ENCODE data around the gene ITFG2.
"Not testable (repeated sequence)": the region's sequence is repeated elsewhere in the genome, so short reads cannot be mapped to it uniquely, and the experiment has no call there.

ITFG2 gene

GRCh38 chr12:2812290-2813213, at the start of gene ITFG2:
Gene ITFG2, plus strand, starts transcription at chr12:2812668. Its CDS starts 93 bp downstream, at chr12:2812761.
- DNase-seq, result peak; percentile 99

GRCh38 chr12:2764398-2764797, 48.1 kb upstream of the ITFG2 start:
- DNase-seq, result no peak

GRCh38 chr12:2765052-2765451, 47.4 kb upstream of the ITFG2 start:
- no peak for DNase-seq

GRCh38 chr12:2765608-2766007, 46.9 kb upstream of the ITFG2 start:
- no peak for DNase-seq

GRCh38 chr12:2768224-2768961, 44.1 kb upstream of the ITFG2 start:
- no peak for DNase-seq

GRCh38 chr12:2769866-2770533, 42.5 kb upstream of the ITFG2 start:
- DNase-seq, result no peak

- DNase-seq, result not testable (repeated sequence)
Observed at GRCh38 chr12:2770544-2770943, 41.9 kb upstream of the ITFG2 start.

- no peak for DNase-seq
Observed at GRCh38 chr12:2772370-2772769, 40.1 kb upstream of the ITFG2 start.

- DNase-seq, result no peak
Observed at GRCh38 chr12:2773199-2773875, 39.1 kb upstream of the ITFG2 start.

- DNase-seq, result no peak
Observed at GRCh38 chr12:2775431-2775830, 37.0 kb upstream of the ITFG2 start.

GRCh38 chr12:2776129-2776806, 36.2 kb upstream of the ITFG2 start:
- no peak for DNase-seq

GRCh38 chr12:2779281-2779680, 33.2 kb upstream of the ITFG2 start:
- DNase-seq, result no peak

- DNase-seq, result peak; percentile 54
Observed at GRCh38 chr12:2783936-2784600, 28.4 kb upstream of the ITFG2 start.

- DNase-seq, result no peak
Observed at GRCh38 chr12:2785017-2785416, 27.5 kb upstream of the ITFG2 start.

GRCh38 chr12:2791089-2791488, 21.4 kb upstream of the ITFG2 start:
- no peak for DNase-seq

- no peak for DNase-seq
Observed at GRCh38 chr12:2792671-2793500, 19.6 kb upstream of the ITFG2 start.

- DNase-seq, result no peak
Observed at GRCh38 chr12:2793561-2793960, 18.9 kb upstream of the ITFG2 start.

- DNase-seq, result no peak
Observed at GRCh38 chr12:2794191-2794735, 18.2 kb upstream of the ITFG2 start.

- DNase-seq, result peak; percentile 93
Observed at GRCh38 chr12:2794736-2795289, 17.7 kb upstream of the ITFG2 start, which contains the start of gene FKBP4. Gene FKBP4, plus strand, starts transcription at chr12:2794970. Its CDS starts 170 bp downstream, at chr12:2795140.
